Measurements from ENCODE around the gene IPMK.

The IPMK gene

GRCh38 chr10:58281092-58281752 lies 13.5 kb upstream of the IPMK start:
- 100% methylated on average over 1 of the region's 2 CpGs for WGBS
- Histone ChIP-seq H3K9ac (ENCODE audit: low read length) (no peak overlapping the region), H3K27ac (ENCODE audit: low read length, poor library complexity, severe bottlenecking) (no peak overlapping the region)

GRCh38 chr10:58280477-58280876 lies 12.8 kb upstream of the IPMK start:
- no peak overlapping the region for H3K9ac ChIP-seq (ENCODE audit: low read length)
- WGBS: 93% methylated on average over 3 of the region's 3 CpGs
- H2BK120ac ChIP-seq (ENCODE audit: low read depth, low read length): no peak overlapping the region

More at GRCh38 chr10:58281092-58281752, 13.5 kb upstream of the IPMK start:
- Histone ChIP-seq H3K9me3 (ENCODE audit: control insufficient read depth, low read length) (no peaks in the 10 kb centered on the region), H2BK15ac (ENCODE audit: low read depth, poor library complexity, severe bottlenecking) (no peak overlapping the region), H3K4ac (ENCODE audit: low read depth in 1 of 2, low read length in 2 of 2) (no peak overlapping the region), H3K36me3 (ENCODE audit: control insufficient read depth in 1 of 2, insufficient read depth in 2 of 2, low read depth in 1 of 2, low read length in 2 of 2) (peaks cover 0 to 36% of the 10 kb centered on the region in 2 experiments), H2BK120ac (ENCODE audit: low read depth, low read length) (no peak overlapping the region), H3K18ac (ENCODE audit: low read depth in 1 of 2, low read length in 2 of 2) (no peak overlapping the region), H3K4me1 (ENCODE audit: control insufficient read depth, insufficient read depth, low read depth, low read length) (no peaks in the 10 kb centered on the region), H2BK5ac (ENCODE audit: low read depth, low read length, poor library complexity, severe bottlenecking) (no peak overlapping the region), H3K14ac (ENCODE audit: low read length in 2 of 2) (no peak overlapping the region), H3K23ac (ENCODE audit: low read length in 2 of 2) (no peak overlapping the region), H3K79me1 (replicated peaks; ENCODE audit: low read length, poor library complexity, severe bottlenecking) (peaks cover 10% of the 10 kb centered on the region), H2BK12ac (ENCODE audit: low read length in 2 of 2) (no peak overlapping the region), H2AK5ac (ENCODE audit: low read length, severe bottlenecking) (no peak overlapping the region), H3K4me2 (ENCODE audit: low read length, poor library complexity, severe bottlenecking) (no peak overlapping the region), H3K4me3 (ENCODE audit: insufficient read depth in 1 of 2, low read depth in 1 of 2, low read length in 2 of 2) (no peak overlapping the region), H4K91ac (ENCODE audit: low read length) (no peak overlapping the region), H4K8ac (ENCODE audit: low read length) (no peak overlapping the region), H3K27me3 (ENCODE audit: control insufficient read depth in 1 of 2, insufficient read depth in 1 of 2, low read length in 2 of 2) (no peaks in the 10 kb centered on the region), H2AFZ (ENCODE audit: low read depth, low read length) (no peak overlapping the region)
- DNase-seq: no peak

GRCh38 chr10:58278962-58279307 lies 11.2 kb upstream of the IPMK start:
- H2BK120ac ChIP-seq (ENCODE audit: low read depth, low read length): no peak overlapping the region
- no peak overlapping the region for H3K14ac ChIP-seq (ENCODE audit: low read length in 2 of 2)
- H2AFZ ChIP-seq (ENCODE audit: low read depth, low read length): no peak overlapping the region
- H3K18ac ChIP-seq (ENCODE audit: low read depth in 1 of 2, low read length in 2 of 2): no peak overlapping the region
- no peak overlapping the region for H2BK15ac ChIP-seq (ENCODE audit: low read depth, poor library complexity, severe bottlenecking)
- H2BK5ac ChIP-seq (ENCODE audit: low read depth, low read length, poor library complexity, severe bottlenecking): no peak overlapping the region
- H3K4ac ChIP-seq (ENCODE audit: low read depth in 1 of 2, low read length in 2 of 2): no peak overlapping the region
- peaks cover 16% of the 10 kb centered on the region for H3K79me1 ChIP-seq (replicated peaks; ENCODE audit: low read length, poor library complexity, severe bottlenecking)
- H3K36me3 ChIP-seq (ENCODE audit: control insufficient read depth in 1 of 2, insufficient read depth in 2 of 2, low read depth in 1 of 2, low read length in 2 of 2): peaks cover 0 to 36% of the 10 kb centered on the region in 2 experiments
- no peak overlapping the region for H3K4me2 ChIP-seq (ENCODE audit: low read length, poor library complexity, severe bottlenecking)
- WGBS: 83% methylated on average over 1 of the region's 1 CpG
- H3K27ac ChIP-seq (ENCODE audit: low read length, poor library complexity, severe bottlenecking): no peak overlapping the region
- no peaks in the 10 kb centered on the region for H3K27me3 ChIP-seq (ENCODE audit: control insufficient read depth in 1 of 2, insufficient read depth in 1 of 2, low read length in 2 of 2)
- H3K4me3 ChIP-seq (ENCODE audit: insufficient read depth in 1 of 2, low read depth in 1 of 2, low read length in 2 of 2): no peak overlapping the region
- no peak overlapping the region for H3K9ac ChIP-seq (ENCODE audit: low read length)
- no peak overlapping the region for H2AK5ac ChIP-seq (ENCODE audit: low read length, severe bottlenecking)
- no peak overlapping the region for H4K8ac ChIP-seq (ENCODE audit: low read length)
- no peaks in the 10 kb centered on the region for H3K4me1 ChIP-seq (ENCODE audit: control insufficient read depth, insufficient read depth, low read depth, low read length)
- H2BK12ac ChIP-seq (ENCODE audit: low read length in 2 of 2): no peak overlapping the region
- no peak for DNase-seq
- H3K23ac ChIP-seq (ENCODE audit: low read length in 2 of 2): no peak overlapping the region
- H4K91ac ChIP-seq (ENCODE audit: low read length): no peak overlapping the region
- no peaks in the 10 kb centered on the region for H3K9me3 ChIP-seq (ENCODE audit: control insufficient read depth, low read length)

More at GRCh38 chr10:58280477-58280876, 12.8 kb upstream of the IPMK start:
- Histone ChIP-seq H3K9me3 (ENCODE audit: control insufficient read depth, low read length) (no peaks in the 10 kb centered on the region), H3K18ac (ENCODE audit: low read depth in 1 of 2, low read length in 2 of 2) (no peak overlapping the region), H3K4me2 (ENCODE audit: low read length, poor library complexity, severe bottlenecking) (no peak overlapping the region), H2AFZ (ENCODE audit: low read depth, low read length) (no peak overlapping the region), H2AK5ac (ENCODE audit: low read length, severe bottlenecking) (no peak overlapping the region), H4K91ac (ENCODE audit: low read length) (no peak overlapping the region), H3K23ac (ENCODE audit: low read length in 2 of 2) (no peak overlapping the region), H3K79me1 (replicated peaks; ENCODE audit: low read length, poor library complexity, severe bottlenecking) (peaks cover 12% of the 10 kb centered on the region), H3K36me3 (ENCODE audit: control insufficient read depth in 1 of 2, insufficient read depth in 2 of 2, low read depth in 1 of 2, low read length in 2 of 2) (peaks cover 0 to 36% of the 10 kb centered on the region in 2 experiments), H3K27me3 (ENCODE audit: control insufficient read depth in 1 of 2, insufficient read depth in 1 of 2, low read length in 2 of 2) (no peaks in the 10 kb centered on the region), H2BK12ac (ENCODE audit: low read length in 2 of 2) (no peak overlapping the region), H2BK5ac (ENCODE audit: low read depth, low read length, poor library complexity, severe bottlenecking) (no peak overlapping the region), H3K4ac (ENCODE audit: low read depth in 1 of 2, low read length in 2 of 2) (no peak overlapping the region), H3K4me1 (ENCODE audit: control insufficient read depth, insufficient read depth, low read depth, low read length) (no peaks in the 10 kb centered on the region), H2BK15ac (ENCODE audit: low read depth, poor library complexity, severe bottlenecking) (no peak overlapping the region), H3K27ac (ENCODE audit: low read length, poor library complexity, severe bottlenecking) (no peak overlapping the region), H3K14ac (ENCODE audit: low read length in 2 of 2) (no peak overlapping the region), H4K8ac (ENCODE audit: low read length) (no peak overlapping the region), H3K4me3 (ENCODE audit: insufficient read depth in 1 of 2, low read depth in 1 of 2, low read length in 2 of 2) (no peak overlapping the region)
- DNase-seq: no peak

- H3K79me1 ChIP-seq (replicated peaks; ENCODE audit: low read length, poor library complexity, severe bottlenecking): peaks cover 16% of the 10 kb centered on the region
- no peak overlapping the region for H3K4ac ChIP-seq (ENCODE audit: low read depth in 1 of 2, low read length in 2 of 2)
- no peak overlapping the region for H2BK5ac ChIP-seq (ENCODE audit: low read depth, low read length, poor library complexity, severe bottlenecking)
- no peak overlapping the region for H2BK120ac ChIP-seq (ENCODE audit: low read depth, low read length)
- H2AFZ ChIP-seq (ENCODE audit: low read depth, low read length): no peak overlapping the region
- no peak overlapping the region for H3K4me2 ChIP-seq (ENCODE audit: low read length, poor library complexity, severe bottlenecking)
- 74% methylated on average over 2 of the region's 7 CpGs for WGBS
- no peaks in the 10 kb centered on the region for H3K9me3 ChIP-seq (ENCODE audit: control insufficient read depth, low read length)
- no peak overlapping the region for H2BK15ac ChIP-seq (ENCODE audit: low read depth, poor library complexity, severe bottlenecking)
- no peak overlapping the region for H2BK12ac ChIP-seq (ENCODE audit: low read length in 2 of 2)
- no peak for DNase-seq
- H3K9ac ChIP-seq (ENCODE audit: low read length): no peak overlapping the region
- H4K8ac ChIP-seq (ENCODE audit: low read length): no peak overlapping the region
- H2AK5ac ChIP-seq (ENCODE audit: low read length, severe bottlenecking): no peak overlapping the region
- no peak overlapping the region for H4K91ac ChIP-seq (ENCODE audit: low read length)
- no peaks in the 10 kb centered on the region for H3K4me1 ChIP-seq (ENCODE audit: control insufficient read depth, insufficient read depth, low read depth, low read length)
- no peak overlapping the region for H3K14ac ChIP-seq (ENCODE audit: low read length in 2 of 2)
- no peak overlapping the region for H3K27ac ChIP-seq (ENCODE audit: low read length, poor library complexity, severe bottlenecking)
- H3K36me3 ChIP-seq (ENCODE audit: control insufficient read depth in 1 of 2, insufficient read depth in 2 of 2, low read depth in 1 of 2, low read length in 2 of 2): peaks cover 0 to 36% of the 10 kb centered on the region in 2 experiments
- H3K18ac ChIP-seq (ENCODE audit: low read depth in 1 of 2, low read length in 2 of 2): no peak overlapping the region
- H3K27me3 ChIP-seq (ENCODE audit: control insufficient read depth in 1 of 2, insufficient read depth in 1 of 2, low read length in 2 of 2): no peaks in the 10 kb centered on the region
- H3K4me3 ChIP-seq (ENCODE audit: insufficient read depth in 1 of 2, low read depth in 1 of 2, low read length in 2 of 2): no peak overlapping the region
- no peak overlapping the region for H3K23ac ChIP-seq (ENCODE audit: low read length in 2 of 2)
Observed at GRCh38 chr10:58278274-58278961, 10.7 kb upstream of the IPMK start.
